ENCODE results near the gene ITGB1BP1. TPM values are rescaled to one million over a fixed set of nuclear protein-coding genes. Genes with fewer than 3 reads are reported as not detected.
A peak's percentile ranks its signal among the peaks of the same experiment; 100 is the strongest.

The ITGB1BP1 gene
- total RNA-seq, 2 donors from 2014 or later: 38.7 to 64.4 TPM

DNA sequence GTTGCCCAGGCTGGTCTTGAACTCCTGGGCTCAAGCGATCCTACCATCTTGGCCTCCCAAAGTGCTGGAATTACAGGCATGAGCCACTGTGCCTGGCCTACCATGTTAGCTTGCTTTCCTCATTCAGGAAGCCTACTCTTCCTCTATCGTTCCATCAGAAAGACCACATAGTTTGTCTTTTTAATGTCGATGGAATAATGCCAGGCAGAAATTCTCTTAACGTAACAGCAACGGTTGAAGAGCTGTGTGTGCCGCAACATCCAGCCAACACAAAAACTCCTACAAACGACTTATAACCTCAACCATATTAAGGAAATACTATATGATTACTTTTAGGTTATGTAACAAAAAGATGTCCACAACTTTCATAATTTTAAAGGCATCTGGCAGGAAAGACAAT, 10.5 kb downstream of the ITGB1BP1 start:
- ATAC-seq (ENCODE audit: insufficient number of reproducible peaks, low FRiP score, low read depth) (no peak), DNase-seq (ENCODE audit: low spot score) (no peak)
- TF ChIP-seq, protein P1, sequence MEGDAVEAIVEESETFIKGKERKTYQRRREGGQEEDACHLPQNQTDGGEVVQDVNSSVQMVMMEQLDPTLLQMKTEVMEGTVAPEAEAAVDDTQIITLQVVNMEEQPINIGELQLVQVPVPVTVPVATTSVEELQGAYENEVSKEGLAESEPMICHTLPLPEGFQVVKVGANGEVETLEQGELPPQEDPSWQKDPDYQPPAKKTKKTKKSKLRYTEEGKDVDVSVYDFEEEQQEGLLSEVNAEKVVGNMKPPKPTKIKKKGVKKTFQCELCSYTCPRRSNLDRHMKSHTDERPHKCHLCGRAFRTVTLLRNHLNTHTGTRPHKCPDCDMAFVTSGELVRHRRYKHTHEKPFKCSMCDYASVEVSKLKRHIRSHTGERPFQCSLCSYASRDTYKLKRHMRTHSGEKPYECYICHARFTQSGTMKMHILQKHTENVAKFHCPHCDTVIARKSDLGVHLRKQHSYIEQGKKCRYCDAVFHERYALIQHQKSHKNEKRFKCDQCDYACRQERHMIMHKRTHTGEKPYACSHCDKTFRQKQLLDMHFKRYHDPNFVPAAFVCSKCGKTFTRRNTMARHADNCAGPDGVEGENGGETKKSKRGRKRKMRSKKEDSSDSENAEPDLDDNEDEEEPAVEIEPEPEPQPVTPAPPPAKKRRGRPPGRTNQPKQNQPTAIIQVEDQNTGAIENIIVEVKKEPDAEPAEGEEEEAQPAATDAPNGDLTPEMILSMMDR (IDR thresholded peaks at IDR 0.05): no peak
- Histone ChIP-seq H3K36me3 (peaks cover 10% of the 10 kb centered on the region), H3K4me1 (ENCODE audit: control insufficient read depth in 1 of 2, low read depth in 2 of 2) (peaks cover 0 to 8% of the 10 kb centered on the region in 2 donors), H3K4me3 (no peak overlapping the region), H3K9me3 (no peaks in the 10 kb centered on the region), H3K27ac (no peak overlapping the region), H3K27me3 (replicated peaks; ENCODE audit: insufficient read depth) (no peaks in the 10 kb centered on the region)

DNA sequence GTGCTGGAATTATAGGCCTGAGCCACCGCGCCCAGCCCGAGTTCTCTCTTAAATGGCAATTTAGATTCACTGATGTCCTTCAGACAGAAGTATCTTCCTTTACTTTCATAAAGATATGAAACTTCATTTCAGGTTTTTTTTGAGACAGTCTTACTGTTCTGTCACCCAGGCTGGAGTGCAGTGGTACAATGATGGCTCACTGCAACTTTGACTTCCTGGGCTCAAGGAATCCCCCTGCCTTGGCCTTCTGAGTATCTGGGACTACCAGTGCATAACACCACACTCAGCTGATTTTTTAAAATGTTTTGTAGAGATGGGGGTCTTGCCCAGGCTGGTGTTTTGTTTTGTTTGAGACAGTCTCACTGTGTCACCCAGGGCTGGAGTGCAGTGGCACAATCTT, 13.2 kb downstream of the ITGB1BP1 start:
- Histone ChIP-seq H3K36me3 (peaks cover 14% of the 10 kb centered on the region), H3K27ac (no peak overlapping the region), H3K4me1 (ENCODE audit: control insufficient read depth in 1 of 2, low read depth in 2 of 2) (peaks cover 0 to 8% of the 10 kb centered on the region in 2 donors), H3K4me3 (no peak overlapping the region), H3K27me3 (replicated peaks; ENCODE audit: insufficient read depth) (no peaks in the 10 kb centered on the region), H3K9me3 (no peaks in the 10 kb centered on the region)
- TF ChIP-seq, protein P1 (IDR thresholded peaks at IDR 0.05): no peak
- DNase-seq (ENCODE audit: low spot score) (no peak), ATAC-seq (ENCODE audit: insufficient number of reproducible peaks, low FRiP score, low read depth) (no peak)

DNA sequence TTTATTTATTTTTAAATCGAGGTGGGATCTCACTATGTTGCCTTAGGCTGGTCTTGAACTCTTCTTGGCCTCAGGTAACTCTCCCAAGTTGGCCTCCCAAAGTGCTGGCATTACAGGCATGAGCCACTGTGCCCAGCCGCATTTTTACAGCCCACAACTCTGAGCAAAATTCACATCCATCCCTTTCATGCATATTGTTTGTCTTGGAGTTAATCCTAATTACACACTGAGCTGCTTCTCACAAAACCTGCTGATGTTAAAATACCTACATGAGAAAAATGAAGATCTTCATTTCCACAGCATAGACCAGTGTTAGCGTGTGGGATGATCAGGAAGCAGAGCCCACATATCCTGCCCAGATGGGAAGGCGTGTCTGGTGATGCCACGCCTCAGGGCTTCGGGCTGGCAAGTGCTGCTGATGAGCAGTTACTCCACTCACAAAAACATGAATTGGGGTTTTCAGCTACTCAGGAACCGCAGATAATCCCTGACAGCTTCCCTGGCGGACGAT, 14.6 kb downstream of the ITGB1BP1 start:
- H3K9me3 ChIP-seq: no peaks in the 10 kb centered on the region
- TF ChIP-seq, protein P1 (IDR thresholded peaks at IDR 0.05): no peak
- peaks cover 0 to 8% of the 10 kb centered on the region in 2 donors for H3K4me1 ChIP-seq (ENCODE audit: control insufficient read depth in 1 of 2, low read depth in 2 of 2)
- DNase-seq (ENCODE audit: low spot score) (no peak), ATAC-seq (ENCODE audit: insufficient number of reproducible peaks, low FRiP score, low read depth) (no peak)
- H3K36me3 ChIP-seq: peaks cover 14% of the 10 kb centered on the region
- H3K4me3 ChIP-seq: no peak overlapping the region
- H3K27ac ChIP-seq: peak overlapping the region in 1 of 2 donors; percentile 28
- no peaks in the 10 kb centered on the region for H3K27me3 ChIP-seq (replicated peaks; ENCODE audit: insufficient read depth)

DNA sequence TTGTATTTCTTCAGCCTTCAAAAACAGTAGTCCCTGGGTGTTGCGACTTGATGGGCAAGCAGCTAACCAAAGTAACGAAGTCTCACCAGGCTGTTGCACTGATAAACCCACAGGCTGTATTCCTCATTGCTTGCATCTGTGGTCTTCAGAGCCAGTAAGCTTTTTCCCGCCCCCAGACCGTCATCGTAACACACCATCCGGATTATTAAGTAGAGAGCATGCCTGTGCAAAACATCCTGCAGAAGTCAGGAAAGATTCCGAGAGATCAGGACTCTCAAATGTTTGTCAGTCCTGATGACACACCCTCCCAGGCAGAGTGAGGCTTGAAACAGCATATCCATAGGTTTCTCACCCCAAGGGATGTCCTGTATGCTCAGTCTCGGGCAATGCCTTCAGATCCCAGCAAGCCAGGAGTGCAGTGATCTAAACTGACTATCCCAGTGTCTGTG, 15.9 kb downstream of the ITGB1BP1 start:
- Histone ChIP-seq H3K27me3 (replicated peaks; ENCODE audit: insufficient read depth) (no peaks in the 10 kb centered on the region), H3K27ac (peak overlapping the region in 1 of 2 donors; percentile 28), H3K4me1 (ENCODE audit: control insufficient read depth in 1 of 2, low read depth in 2 of 2) (peaks cover 0 to 8% of the 10 kb centered on the region in 2 donors), H3K36me3 (peaks cover 21% of the 10 kb centered on the region), H3K9me3 (no peaks in the 10 kb centered on the region), H3K4me3 (no peak overlapping the region)
- TF ChIP-seq, protein P1 (IDR thresholded peaks at IDR 0.05): no peak
- ATAC-seq (ENCODE audit: insufficient number of reproducible peaks, low FRiP score, low read depth) (no peak), DNase-seq (ENCODE audit: low spot score) (no peak)

DNA sequence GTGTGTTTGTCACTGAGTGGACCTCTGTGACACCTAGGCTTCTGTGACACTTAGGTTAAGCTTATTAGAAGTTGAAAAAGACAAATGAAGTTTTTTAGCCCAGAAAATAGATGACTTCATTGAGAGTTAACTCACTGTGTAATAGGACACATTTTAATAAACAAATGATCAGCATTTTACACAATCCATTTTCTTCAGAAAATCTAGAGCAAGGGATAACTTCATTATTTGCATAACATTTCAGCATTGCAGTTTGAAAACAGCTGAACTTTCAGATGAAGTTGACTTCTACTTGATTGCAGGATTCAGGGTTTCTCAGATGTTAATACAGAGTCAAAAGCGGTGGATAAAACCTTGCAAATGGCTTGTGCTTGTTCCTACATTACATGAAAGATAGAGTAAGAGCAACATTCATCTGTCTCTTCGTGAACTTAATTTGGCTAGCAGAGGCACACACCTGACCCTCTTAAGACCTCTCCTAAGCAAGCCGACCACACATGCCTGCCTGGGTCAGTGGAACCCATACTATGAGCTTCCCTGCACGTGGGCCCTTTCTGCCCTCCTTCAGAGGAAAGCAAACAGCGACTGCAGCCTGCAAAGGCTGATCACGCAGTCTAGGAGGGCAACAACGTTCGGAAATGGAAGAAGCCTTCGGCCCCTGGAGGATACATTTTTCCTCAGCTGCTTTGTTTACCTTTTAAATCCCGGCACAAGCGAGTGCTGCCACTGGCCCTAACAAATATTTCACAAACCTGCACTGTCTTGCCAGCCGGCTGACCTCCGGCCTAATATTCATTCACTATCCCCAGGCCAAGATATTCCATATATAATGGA, 16.6 kb downstream of the ITGB1BP1 start:
- Histone ChIP-seq H3K36me3 (peaks cover 28% of the 10 kb centered on the region), H3K4me1 (ENCODE audit: control insufficient read depth in 1 of 2, low read depth in 2 of 2) (peaks cover 0 to 8% of the 10 kb centered on the region in 2 donors), H3K27ac (no peak overlapping the region), H3K9me3 (no peaks in the 10 kb centered on the region), H3K27me3 (replicated peaks; ENCODE audit: insufficient read depth) (no peaks in the 10 kb centered on the region), H3K4me3 (no peak overlapping the region)
- TF ChIP-seq, protein P1 (IDR thresholded peaks at IDR 0.05): no peak
- no peak for ATAC-seq (ENCODE audit: insufficient number of reproducible peaks, low FRiP score, low read depth)
- DNase-seq (ENCODE audit: low spot score): no peak
